IPS-15b (cell line): Measurements from ENCODE around the gene FGD2.
A peak's percentile ranks its signal among the peaks of the same experiment; 100 is the strongest.

Experiments
- H3K27me3 ChIP-seq: one replicate; pipeline ENCODE4 v1.6.1; 2013; ENCODE audit warnings: low read length; ENCODE audit not compliant: control insufficient read depth, insufficient read depth
- H3K36me3 ChIP-seq: one replicate; pipeline ENCODE4 v1.6.1; 2013; ENCODE audit warnings: low read length; ENCODE audit not compliant: control insufficient read depth, insufficient read depth
- H3K4me1 ChIP-seq: one replicate; pipeline ENCODE4 v1.6.1; 2013; ENCODE audit warnings: mild to moderate bottlenecking, low read length; ENCODE audit not compliant: control insufficient read depth, insufficient read depth
- H3K4me3 ChIP-seq: one replicate; pipeline ENCODE4 v1.5.1; 2013; ENCODE audit warnings: low read depth, low read length
- H3K9ac ChIP-seq: one replicate; pipeline ENCODE4 v1.6.1; 2013; ENCODE audit warnings: low read depth, mild to moderate bottlenecking, low read length
- H3K9me3 ChIP-seq: one replicate; pipeline ENCODE4 v1.6.1; 2013; ENCODE audit warnings: mild to moderate bottlenecking, low read length; ENCODE audit not compliant: control insufficient read depth, insufficient read depth

FGD2 gene

GRCh38 chr6:36975231-36976006 is 30.0 kb upstream of the FGD2 start:
- Histone ChIP-seq H3K4me3 (no peak overlapping the region), H3K9ac (no peak overlapping the region), H3K9me3 (no peaks in the 10 kb centered on the region), H3K36me3 (peaks cover 68% of the 10 kb centered on the region), H3K27me3 (no peaks in the 10 kb centered on the region), H3K4me1 (peaks cover under 1% of the 10 kb centered on the region)

- Histone ChIP-seq H3K9me3 (no peaks in the 10 kb centered on the region), H3K36me3 (peaks cover 63% of the 10 kb centered on the region), H3K4me3 (no peak overlapping the region), H3K27me3 (no peaks in the 10 kb centered on the region), H3K4me1 (peaks cover 3% of the 10 kb centered on the region), H3K9ac (no peak overlapping the region)
Observed at GRCh38 chr6:36976007-36976264, 29.5 kb upstream of the FGD2 start.

GRCh38 chr6:36976509-36976908 is 28.9 kb upstream of the FGD2 start:
- Histone ChIP-seq H3K36me3 (peaks cover 57% of the 10 kb centered on the region), H3K9ac (no peak overlapping the region), H3K27me3 (no peaks in the 10 kb centered on the region), H3K4me3 (no peak overlapping the region), H3K9me3 (no peaks in the 10 kb centered on the region), H3K4me1 (peaks cover 6% of the 10 kb centered on the region)

- H3K9ac ChIP-seq, result no peak overlapping the region
- peaks cover 53% of the 10 kb centered on the region for H3K36me3 ChIP-seq
- no peaks in the 10 kb centered on the region for H3K9me3 ChIP-seq
- H3K4me3 ChIP-seq, result no peak overlapping the region
- H3K4me1 ChIP-seq, result peaks cover 10% of the 10 kb centered on the region
- no peaks in the 10 kb centered on the region for H3K27me3 ChIP-seq
Observed at GRCh38 chr6:36976931-36977330, 28.5 kb upstream of the FGD2 start.

GRCh38 chr6:36977470-36977941 is 27.9 kb upstream of the FGD2 start:
- Histone ChIP-seq H3K27me3 (no peaks in the 10 kb centered on the region), H3K9me3 (no peaks in the 10 kb centered on the region), H3K36me3 (peaks cover 47% of the 10 kb centered on the region), H3K9ac (no peak overlapping the region), H3K4me1 (peaks cover 10% of the 10 kb centered on the region), H3K4me3 (no peak overlapping the region)

- peaks cover 19% of the 10 kb centered on the region for H3K4me1 ChIP-seq
- H3K27me3 ChIP-seq, result no peaks in the 10 kb centered on the region
- no peak overlapping the region for H3K9ac ChIP-seq
- H3K9me3 ChIP-seq, result no peaks in the 10 kb centered on the region
- H3K4me3 ChIP-seq, result no peak overlapping the region
- H3K36me3 ChIP-seq, result peaks cover 46% of the 10 kb centered on the region
Observed at GRCh38 chr6:36978421-36979346, 26.8 kb upstream of the FGD2 start.

GRCh38 chr6:36979347-36979742 is 26.1 kb upstream of the FGD2 start:
- peaks cover 43% of the 10 kb centered on the region for H3K36me3 ChIP-seq
- H3K27me3 ChIP-seq, result no peaks in the 10 kb centered on the region
- H3K4me3 ChIP-seq, result no peak overlapping the region
- H3K9me3 ChIP-seq, result no peaks in the 10 kb centered on the region
- H3K9ac ChIP-seq, result no peak overlapping the region
- peaks cover 24% of the 10 kb centered on the region for H3K4me1 ChIP-seq

- H3K4me3 ChIP-seq, result no peak overlapping the region
- peaks cover 35% of the 10 kb centered on the region for H3K36me3 ChIP-seq
- H3K4me1 ChIP-seq, result peaks cover 25% of the 10 kb centered on the region
- no peak overlapping the region for H3K9ac ChIP-seq
- H3K27me3 ChIP-seq, result no peaks in the 10 kb centered on the region
- no peaks in the 10 kb centered on the region for H3K9me3 ChIP-seq
Observed at GRCh38 chr6:36980129-36980528, 25.3 kb upstream of the FGD2 start.

GRCh38 chr6:36980876-36981619 is 24.4 kb upstream of the FGD2 start:
- Histone ChIP-seq H3K9me3 (no peaks in the 10 kb centered on the region), H3K4me1 (peaks cover 25% of the 10 kb centered on the region), H3K9ac (no peak overlapping the region), H3K36me3 (peaks cover 26% of the 10 kb centered on the region), H3K27me3 (no peaks in the 10 kb centered on the region), H3K4me3 (no peak overlapping the region)

GRCh38 chr6:36983538-36983937 is 21.9 kb upstream of the FGD2 start:
- Histone ChIP-seq H3K4me3 (no peak overlapping the region), H3K9ac (no peak overlapping the region), H3K36me3 (peaks cover 1% of the 10 kb centered on the region)

GRCh38 chr6:36984581-36985416 is 20.7 kb upstream of the FGD2 start:
- H3K4me3 ChIP-seq, result peak overlapping the region; percentile 84
- no peaks in the 10 kb centered on the region for H3K9me3 ChIP-seq
- no peaks in the 10 kb centered on the region for H3K27me3 ChIP-seq
- H3K36me3 ChIP-seq, result no peaks in the 10 kb centered on the region
- H3K4me1 ChIP-seq, result peaks cover 25% of the 10 kb centered on the region
- peak overlapping the region; percentile 89 for H3K9ac ChIP-seq

More at GRCh38 chr6:36983538-36983937, 21.9 kb upstream of the FGD2 start:
- Histone ChIP-seq H3K27me3 (no peaks in the 10 kb centered on the region), H3K4me1 (peaks cover 25% of the 10 kb centered on the region), H3K9me3 (no peaks in the 10 kb centered on the region)
